Neutrophil (primary cell): Measurements from ENCODE around the gene A1BG.

ENCODE experiments used
- H3K27ac ChIP-seq: fragments of 200-600 bp; sonication (generic); 2 replicates; pipeline ENCODE4 v1.5.1; 2016; ENCODE audit warnings: mild to moderate bottlenecking, moderate library complexity
- H3K27me3 ChIP-seq: fragments of 200-600 bp; sonication (generic); 2 replicates; pipeline ENCODE4 v1.6.0; 2016; ENCODE audit warnings: mild to moderate bottlenecking
- H3K36me3 ChIP-seq: fragments of 200-600 bp; sonication (generic); 2 replicates; pipeline ENCODE4 v1.5.1; 2017
- H3K4me1 ChIP-seq, 2 experiments: fragments of 200-600 bp in 1 of 2; sonication (generic) in 1 of 2; 1 replicate in 1 of 2; 2 replicates in 1 of 2; pipeline versions ENCODE4 v1.5.1 to v1.6.1; 2013 to 2016; ENCODE audit warnings: low read depth in 1 of 2, low read length in 1 of 2, mild to moderate bottlenecking in 1 of 2, moderate library complexity in 1 of 2; ENCODE audit not compliant: control insufficient read depth in 1 of 2, insufficient read depth in 1 of 2
- H3K4me3 ChIP-seq, 2 experiments: fragments of 200-600 bp in 1 of 2; sonication (generic) in 1 of 2; 1 replicate in 1 of 2; 2 replicates in 1 of 2; pipeline ENCODE4 v1.5.1; 2013 to 2016; ENCODE audit warnings: low read depth in 1 of 2, low read length in 1 of 2, mild to moderate bottlenecking in 1 of 2, moderate library complexity in 1 of 2
- H3K9me3 ChIP-seq: fragments of 200-600 bp; sonication (generic); 2 replicates; pipeline ENCODE4 v1.5.1; 2016
- TF ChIP-seq, protein P1 (sequence below): fragments of 200-600 bp; sonication (generic); IDR thresholded peaks from 2 replicates; pipeline ENCODE4 v1.5.1; 2016; ENCODE audit warnings: antibody characterized with exemption

A1BG gene

DNA sequence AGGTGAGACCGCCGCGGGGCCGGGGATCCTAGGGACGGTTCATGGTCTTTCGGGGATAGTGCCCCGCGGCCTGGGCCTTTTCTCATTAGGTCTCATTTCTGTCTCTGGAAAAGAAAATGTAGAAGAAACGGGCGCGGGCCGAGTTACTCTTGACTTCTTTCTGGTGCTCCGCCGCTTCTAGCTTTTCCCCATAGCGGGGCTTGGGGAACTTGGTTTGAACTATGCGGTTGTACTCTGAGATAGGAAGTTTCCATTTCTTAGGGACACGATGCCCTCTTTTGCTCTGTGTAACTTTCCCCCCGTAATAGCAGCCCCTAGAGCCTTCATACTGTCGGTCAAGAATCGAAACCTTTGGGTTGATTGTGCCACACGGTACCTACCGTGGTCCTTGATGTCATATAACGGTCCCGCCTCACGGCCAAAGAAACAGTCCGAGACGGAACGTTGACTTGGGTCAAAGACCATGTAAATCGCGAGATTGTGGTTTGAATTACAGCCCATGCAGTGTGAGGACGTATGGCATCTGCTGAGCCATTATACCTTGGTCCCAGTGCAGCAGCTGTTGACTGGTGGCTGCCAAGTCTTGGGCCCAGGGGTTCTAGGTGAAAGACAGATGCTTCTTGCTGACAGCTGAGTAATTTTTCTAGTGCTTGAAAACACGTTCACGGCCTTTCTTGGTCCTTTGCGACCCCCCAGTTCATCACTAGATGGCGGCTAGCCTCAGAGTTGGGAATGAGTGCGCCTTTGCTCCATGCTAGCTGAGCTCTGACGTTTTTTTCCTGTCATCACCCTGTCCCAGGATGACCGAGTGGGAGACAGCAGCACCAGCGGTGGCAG lies 34.3 kb upstream of the A1BG start:
- H3K4me3 ChIP-seq: peak overlapping the region; percentile 69 to 88
- peaks cover 20 to 21% of the 10 kb centered on the region in 2 experiments for H3K4me1 ChIP-seq
- no peaks in the 10 kb centered on the region for H3K36me3 ChIP-seq
- H3K27ac ChIP-seq: peak overlapping the region; percentile 78
- no peaks in the 10 kb centered on the region for H3K9me3 ChIP-seq
- TF ChIP-seq, protein P1, sequence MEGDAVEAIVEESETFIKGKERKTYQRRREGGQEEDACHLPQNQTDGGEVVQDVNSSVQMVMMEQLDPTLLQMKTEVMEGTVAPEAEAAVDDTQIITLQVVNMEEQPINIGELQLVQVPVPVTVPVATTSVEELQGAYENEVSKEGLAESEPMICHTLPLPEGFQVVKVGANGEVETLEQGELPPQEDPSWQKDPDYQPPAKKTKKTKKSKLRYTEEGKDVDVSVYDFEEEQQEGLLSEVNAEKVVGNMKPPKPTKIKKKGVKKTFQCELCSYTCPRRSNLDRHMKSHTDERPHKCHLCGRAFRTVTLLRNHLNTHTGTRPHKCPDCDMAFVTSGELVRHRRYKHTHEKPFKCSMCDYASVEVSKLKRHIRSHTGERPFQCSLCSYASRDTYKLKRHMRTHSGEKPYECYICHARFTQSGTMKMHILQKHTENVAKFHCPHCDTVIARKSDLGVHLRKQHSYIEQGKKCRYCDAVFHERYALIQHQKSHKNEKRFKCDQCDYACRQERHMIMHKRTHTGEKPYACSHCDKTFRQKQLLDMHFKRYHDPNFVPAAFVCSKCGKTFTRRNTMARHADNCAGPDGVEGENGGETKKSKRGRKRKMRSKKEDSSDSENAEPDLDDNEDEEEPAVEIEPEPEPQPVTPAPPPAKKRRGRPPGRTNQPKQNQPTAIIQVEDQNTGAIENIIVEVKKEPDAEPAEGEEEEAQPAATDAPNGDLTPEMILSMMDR: no peak
- H3K27me3 ChIP-seq: no peaks in the 10 kb centered on the region

DNA sequence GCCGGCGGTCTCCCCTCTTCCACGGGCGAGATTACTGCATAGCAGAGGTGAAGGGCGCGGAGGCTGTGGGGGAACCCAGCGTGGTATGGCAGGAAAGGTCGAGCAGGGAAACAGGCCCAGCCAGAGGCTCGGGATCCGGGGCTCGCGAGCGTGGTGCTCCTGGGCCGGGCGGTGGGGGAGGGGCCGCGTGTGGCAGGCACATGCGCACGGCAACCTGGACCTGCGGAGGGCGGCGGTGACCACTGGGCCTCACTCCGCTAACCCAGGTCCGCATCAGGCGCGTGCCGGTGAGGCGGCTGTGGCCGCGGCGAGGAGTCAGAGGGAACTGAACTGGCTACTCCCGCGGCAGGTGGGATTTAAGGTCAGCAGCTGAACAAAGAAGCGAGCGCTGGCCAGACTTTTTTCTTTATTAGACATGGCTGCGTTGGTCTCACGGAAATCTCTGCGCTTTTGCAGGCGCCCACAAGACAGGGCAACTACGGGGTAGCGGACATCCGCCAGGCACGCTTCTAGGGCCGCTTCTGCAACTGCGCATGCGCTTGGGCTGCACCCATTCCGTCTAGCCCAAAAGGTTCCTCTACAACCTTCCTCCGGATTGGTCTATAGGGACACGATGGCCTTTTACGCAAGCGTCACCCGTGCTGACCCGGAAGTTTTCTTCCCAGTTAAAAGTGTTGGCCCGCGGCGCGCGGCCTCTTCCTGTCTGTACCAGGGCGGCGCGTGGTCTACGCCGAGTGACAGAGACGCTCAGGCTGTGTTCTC lies 33.5 kb upstream of the A1BG start, which contains the start of gene RPS5:
TSS of gene RPS5 (plus strand) at position 694 of the 762 bp plus-strand sequence. CDS start 869 bp downstream, outside the sequence.
- TF ChIP-seq, protein P1: no peak
- Histone ChIP-seq H3K27ac (peak within 1 kb of the TSS; percentile 78), H3K4me3 (peak within 1 kb of the TSS; percentile 69 to 88), H3K36me3 (no peaks in the 10 kb centered on the region), H3K4me1 (peaks cover 22 to 24% of the 10 kb centered on the region in 2 experiments), H3K27me3 (no peaks in the 10 kb centered on the region), H3K9me3 (no peaks in the 10 kb centered on the region)

DNA sequence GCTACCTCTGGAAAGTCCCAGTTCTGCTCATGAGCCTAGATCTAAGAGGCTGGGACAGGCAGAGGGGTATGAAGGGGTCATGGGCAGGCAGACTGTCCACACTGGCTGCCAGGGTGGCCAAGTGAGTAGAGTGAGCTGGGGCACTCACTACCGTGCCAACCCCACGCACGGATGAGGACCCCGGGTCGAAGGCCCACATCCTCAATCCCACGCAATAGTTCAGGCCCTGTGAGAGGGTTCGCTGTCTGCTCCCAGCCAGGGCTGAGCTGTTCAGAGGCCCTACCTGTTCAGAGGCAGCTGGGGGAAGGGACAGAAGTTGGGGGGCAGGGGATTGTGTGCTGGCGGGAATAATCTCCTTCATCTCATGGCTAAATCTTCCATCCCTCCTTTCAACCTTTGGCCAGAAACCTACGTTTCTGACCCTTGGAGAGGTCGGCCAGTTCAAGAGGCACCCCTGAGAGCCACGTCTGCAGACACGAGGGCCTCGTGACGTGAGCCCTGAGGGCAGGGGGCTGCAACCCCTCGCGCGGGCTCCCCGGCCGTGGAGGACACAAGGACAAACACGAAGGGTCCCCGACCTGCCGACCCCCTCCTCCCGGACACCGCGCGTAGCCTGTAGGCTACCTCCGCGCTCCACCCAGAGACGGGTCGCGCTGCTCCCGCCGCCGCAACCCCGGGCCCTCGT lies 32.7 kb upstream of the A1BG start:
- no peaks in the 10 kb centered on the region for H3K27me3 ChIP-seq
- H3K27ac ChIP-seq: peak overlapping the region; percentile 78
- TF ChIP-seq, protein P1: no peak
- no peaks in the 10 kb centered on the region for H3K9me3 ChIP-seq
- peak overlapping the region; percentile 69 to 88 for H3K4me3 ChIP-seq
- peaks cover 30 to 31% of the 10 kb centered on the region in 2 experiments for H3K4me1 ChIP-seq
- no peaks in the 10 kb centered on the region for H3K36me3 ChIP-seq

DNA sequence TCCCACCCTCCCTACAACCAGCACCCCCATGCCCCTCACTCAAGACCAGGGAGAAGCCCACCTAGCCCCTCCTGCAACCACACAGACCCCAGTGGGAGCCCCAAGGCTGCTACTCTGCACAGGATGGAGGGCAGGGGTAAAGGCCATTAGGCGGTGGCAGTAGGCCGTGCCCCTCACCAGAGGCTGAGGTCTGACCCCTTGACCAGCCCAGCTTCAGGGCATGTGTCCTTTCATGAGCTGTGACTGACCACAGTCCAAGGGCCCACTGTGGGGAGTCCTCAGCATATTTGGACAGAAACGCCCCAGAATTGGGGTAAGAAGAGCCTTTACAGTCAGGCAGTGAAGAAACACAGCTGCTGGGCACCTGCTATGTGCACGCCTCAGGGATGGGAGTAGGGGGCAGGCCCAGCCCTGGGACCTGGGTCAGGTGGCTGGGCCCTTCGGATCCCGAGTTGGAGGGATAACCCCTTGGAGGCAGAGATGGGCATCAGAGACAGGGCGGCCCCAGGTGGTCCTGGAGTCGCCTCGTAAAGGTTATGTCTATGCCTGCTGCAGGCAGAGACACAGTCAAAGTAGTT lies 32.1 kb upstream of the A1BG start:
- Histone ChIP-seq H3K9me3 (no peaks in the 10 kb centered on the region), H3K27me3 (no peaks in the 10 kb centered on the region), H3K27ac (no peak overlapping the region), H3K4me1 (peaks cover 32% of the 10 kb centered on the region in 2 experiments), H3K36me3 (no peaks in the 10 kb centered on the region), H3K4me3 (no peak overlapping the region)
- TF ChIP-seq, protein P1: no peak

DNA sequence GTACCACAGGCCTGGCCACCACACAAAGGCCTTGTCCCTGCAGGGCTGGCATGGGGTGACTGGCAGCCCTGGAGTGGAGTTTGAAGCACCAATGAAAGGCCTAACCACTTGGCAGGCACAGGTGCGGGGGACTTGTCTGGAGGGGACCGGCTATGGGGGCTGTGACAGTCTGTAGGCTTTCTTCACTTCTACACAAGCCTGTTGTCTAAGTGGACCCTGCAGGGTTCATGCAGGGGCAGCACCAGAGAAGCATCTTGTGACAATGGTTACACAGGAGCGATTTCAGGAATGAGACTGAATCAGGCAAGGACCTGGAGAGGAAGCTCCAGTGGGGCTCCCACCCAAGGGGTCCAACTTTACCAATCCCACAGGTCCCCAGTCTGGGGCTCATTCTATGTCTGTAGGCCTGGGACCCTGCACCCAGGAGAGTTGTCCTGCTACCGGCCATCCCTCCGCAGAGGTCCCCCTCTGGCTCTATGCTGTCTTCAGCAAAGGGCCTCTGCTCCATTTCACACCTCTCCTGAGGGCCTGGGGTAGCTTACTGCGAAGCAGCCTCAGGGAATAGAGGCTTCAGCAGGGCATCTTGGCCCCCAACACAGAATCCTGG lies 29.8 kb upstream of the A1BG start:
- H3K4me1 ChIP-seq: peaks cover 38% of the 10 kb centered on the region in 2 experiments
- H3K36me3 ChIP-seq: no peaks in the 10 kb centered on the region
- no peaks in the 10 kb centered on the region for H3K27me3 ChIP-seq
- H3K9me3 ChIP-seq: no peaks in the 10 kb centered on the region
- TF ChIP-seq, protein P1: no peak
- H3K27ac ChIP-seq: no peak overlapping the region
- no peak overlapping the region for H3K4me3 ChIP-seq
